NCI-H1048 (cell line): Measurements from ENCODE around the gene ACTMAP.
"Not testable (repeated sequence)": the region's sequence is repeated elsewhere in the genome, so short reads cannot be mapped to it uniquely, and the experiment has no call there.

ENCODE experiments used
- DNase-seq: peaks from one replicate; lab custom pipeline; 2025; lab: John Stamatoyannopoulos, UW

The ACTMAP gene

GRCh38 chr19:40776364-40776763 lies 26.1 kb upstream of the ACTMAP start:
- DNase-seq: no peak

- DNase-seq: no peak
Measured at GRCh38 chr19:40775632-40776022, 25.4 kb upstream of the ACTMAP start.

GRCh38 chr19:40774916-40775631 lies 24.8 kb upstream of the ACTMAP start, which contains the start of gene MIA:
TSS of gene MIA (plus strand) at chr19:40775521. CDS start at chr19:40775543, 22 bp downstream.
- DNase-seq: no peak

- DNase-seq: not testable (repeated sequence)
Measured at GRCh38 chr19:40771101-40771862, 21.0 kb upstream of the ACTMAP start.

- DNase-seq: no peak
Measured at GRCh38 chr19:40768869-40769268, 18.6 kb upstream of the ACTMAP start.

GRCh38 chr19:40766385-40766784 lies 16.1 kb upstream of the ACTMAP start:
- DNase-seq: not testable (repeated sequence)

- DNase-seq: no peak
Measured at GRCh38 chr19:40763963-40764362, 13.7 kb upstream of the ACTMAP start.

- no peak for DNase-seq
Measured at GRCh38 chr19:40763526-40763925, 13.2 kb upstream of the ACTMAP start.

- DNase-seq: no peak
Measured at GRCh38 chr19:40762754-40763470, 12.6 kb upstream of the ACTMAP start.

- no peak for DNase-seq
Measured at GRCh38 chr19:40759352-40759751, 9.1 kb upstream of the ACTMAP start.

GRCh38 chr19:40758491-40758890 lies 8.2 kb upstream of the ACTMAP start:
- DNase-seq: no peak

GRCh38 chr19:40756502-40757110 lies 6.3 kb upstream of the ACTMAP start:
- no peak for DNase-seq

- no peak for DNase-seq
Measured at GRCh38 chr19:40755791-40756190, 5.5 kb upstream of the ACTMAP start.

GRCh38 chr19:40755248-40755624 lies 5.0 kb upstream of the ACTMAP start:
- no peak for DNase-seq

GRCh38 chr19:40754611-40755247 lies 4.5 kb upstream of the ACTMAP start:
- DNase-seq: no peak

- DNase-seq: no peak
Measured at GRCh38 chr19:40752257-40752781, 2.0 kb upstream of the ACTMAP start.

GRCh38 chr19:40750874-40751537 lies 729 bp upstream of the ACTMAP start, which contains the start of gene SNRPA:
TSS of gene SNRPA (plus strand) at chr19:40751203. CDS start at chr19:40751409, 206 bp downstream.
- DNase-seq: peak; percentile 88

GRCh38 chr19:40747536-40747935 lies 2.7 kb downstream of the ACTMAP start:
- no peak for DNase-seq

- DNase-seq: no peak
Measured at GRCh38 chr19:40745402-40745780, 4.9 kb downstream of the ACTMAP start.

GRCh38 chr19:40744554-40745401 lies 5.5 kb downstream of the ACTMAP start:
- no peak for DNase-seq
